A673 (cell line): Measurements from ENCODE around the gene GRAP2. TPM values are rescaled to one million over a fixed set of nuclear protein-coding genes. Genes with fewer than 3 reads are reported as not detected.

Experiments used
- BruUV-seq: library from RNA; stranded (reverse); fragments of 400-500 nt; replicated peaks from 2 replicates; lab custom pipeline; 2021; lab: Mats Ljungman, UMichigan
- CTCF ChIA-PET: fragments of 300-600 bp; sonication (Branson Sonifier 250); formaldehyde crosslinking; loops from one replicate; lab custom pipeline; 2022; ENCODE audit warnings: antibody characterized with exemption; lab: Charles Lee
- POLR2A ChIA-PET: fragments of 300-600 bp; sonication (Branson Sonifier 250); formaldehyde crosslinking; loops from one replicate; lab custom pipeline; 2022; ENCODE audit warnings: antibody characterized with exemption; ENCODE audit not compliant: low non-redundant PET; lab: Charles Lee
- DNase-seq: peaks from one replicate; pipeline ENCODE4 v3.0.0-alpha.2; 2015; ENCODE audit warnings: low spot score
- H3K27ac ChIP-seq: fragments of 200-600 bp; sonication (generic); 2 replicates; pipeline ENCODE4 v1.5.1; 2016; ENCODE audit warnings: mixed run types, low read depth, mild to moderate bottlenecking, mixed read lengths, antibody characterized with exemption, low read length; ENCODE audit not compliant: poor library complexity, severe bottlenecking
- H3K27me3 ChIP-seq: fragments of 200-600 bp; sonication (generic); replicated peaks from 2 replicates; pipeline ENCODE4 v1.6.1; 2017; ENCODE audit warnings: mixed run types, low read depth, mild to moderate bottlenecking, mixed read lengths, antibody characterized with exemption, low read length; ENCODE audit not compliant: insufficient read depth, poor library complexity
- H3K36me3 ChIP-seq: fragments of 200-600 bp; sonication (generic); 2 replicates; pipeline ENCODE4 v1.6.1; 2016; ENCODE audit warnings: mixed run types, mild to moderate bottlenecking, mixed read lengths, antibody characterized with exemption, low read length; ENCODE audit not compliant: insufficient read depth, poor library complexity, severe bottlenecking
- H3K4me1 ChIP-seq: fragments of 200-600 bp; sonication (generic); 2 replicates; pipeline ENCODE4 v1.6.1; 2017; ENCODE audit warnings: mixed run types, mild to moderate bottlenecking, mixed read lengths, antibody characterized with exemption, low read length; ENCODE audit not compliant: insufficient read depth, poor library complexity, severe bottlenecking
- H3K4me3 ChIP-seq: fragments of 200-600 bp; sonication (generic); 2 replicates; pipeline ENCODE4 v1.5.1; 2016; ENCODE audit warnings: low read depth, mixed run types, mild to moderate bottlenecking, mixed read lengths, low read length; ENCODE audit not compliant: poor library complexity, severe bottlenecking
- H3K9me3 ChIP-seq: fragments of 200-600 bp; sonication (generic); 2 replicates; pipeline ENCODE4 v1.6.1; 2016; ENCODE audit warnings: mixed run types, low read depth, mild to moderate bottlenecking, mixed read lengths, antibody characterized with exemption, low read length; ENCODE audit not compliant: poor library complexity, severe bottlenecking
- EZH2 ChIP-seq: fragments of 200-600 bp; sonication (generic); IDR thresholded peaks from 2 replicates; pipeline ENCODE4 v1.6.1; 2017; ENCODE audit warnings: borderline replicate concordance, low read depth, mild to moderate bottlenecking, mixed read lengths, antibody characterized with exemption, low read length; ENCODE audit not compliant: poor library complexity, severe bottlenecking
- intact Hi-C: fragments of 100-400 bp; cut with micrococcal nuclease; formaldehyde crosslinking; loops from one replicate; pipeline ENCODE4 v1.10.0; 2022; ENCODE audit not compliant: unreplicated experiment
- total RNA-seq: library from RNA; stranded (reverse); gene quantifications from 2 replicates; pipeline ENCODE4 v1.2.3, GENCODE V29; 2021
- TF ChIP-seq, protein P1 (sequence below): fragments of 300-800, 200-600 bp; sonication (generic); conservative IDR thresholded peaks from 2 replicates; pipeline ENCODE4 v1.5.1; 2017; ENCODE audit warnings: low read depth, mild to moderate bottlenecking, antibody characterized with exemption, low read length, moderate library complexity, mixed read lengths

The GRAP2 gene
- total RNA-seq, 1 experiment from 2014 or later, result not detected

DNA sequence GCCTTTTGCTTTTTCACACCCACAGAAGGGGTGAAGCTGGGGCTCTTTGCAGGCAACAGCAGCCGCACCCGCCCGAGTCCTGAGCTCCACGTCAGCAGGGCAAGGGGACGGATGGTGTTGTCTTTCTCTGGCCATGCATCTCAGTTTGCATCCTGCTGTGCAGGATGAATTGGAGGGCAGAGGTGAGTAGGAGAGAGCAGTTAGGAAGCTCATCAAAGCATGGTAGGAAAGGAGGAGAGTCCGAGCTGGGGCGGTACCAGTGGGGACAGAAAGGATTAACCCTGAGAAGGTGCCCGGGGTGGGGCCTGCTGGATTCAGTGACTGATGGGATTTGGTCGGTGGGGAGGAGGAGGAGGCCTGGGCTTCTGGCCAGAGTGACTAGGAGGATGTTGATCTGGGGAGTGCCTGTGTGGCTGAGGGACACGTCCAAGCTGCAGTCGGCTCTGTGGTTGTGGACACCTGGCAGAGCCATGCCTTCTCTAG, 108.4 kb downstream of the GRAP2 start:
- CTCF ChIA-PET, result interaction anchor here (0.6 kb wide), 1 partner anchor 473 kb away, joined by 4 read pairs; no protein-coding TSS in a partner anchor
- no peak for DNase-seq
- intact Hi-C loops, result no loop called here
- Histone ChIP-seq H3K36me3 (no peaks in the 10 kb centered on the region), H3K4me1 (no peaks in the 10 kb centered on the region), H3K4me3 (no peak overlapping the region), H3K9me3 (no peaks in the 10 kb centered on the region), H3K27ac (no peak overlapping the region), H3K27me3 (peaks cover 65% of the 10 kb centered on the region)
- TF ChIP-seq EZH2, result no peak
- TF ChIP-seq, protein P1, sequence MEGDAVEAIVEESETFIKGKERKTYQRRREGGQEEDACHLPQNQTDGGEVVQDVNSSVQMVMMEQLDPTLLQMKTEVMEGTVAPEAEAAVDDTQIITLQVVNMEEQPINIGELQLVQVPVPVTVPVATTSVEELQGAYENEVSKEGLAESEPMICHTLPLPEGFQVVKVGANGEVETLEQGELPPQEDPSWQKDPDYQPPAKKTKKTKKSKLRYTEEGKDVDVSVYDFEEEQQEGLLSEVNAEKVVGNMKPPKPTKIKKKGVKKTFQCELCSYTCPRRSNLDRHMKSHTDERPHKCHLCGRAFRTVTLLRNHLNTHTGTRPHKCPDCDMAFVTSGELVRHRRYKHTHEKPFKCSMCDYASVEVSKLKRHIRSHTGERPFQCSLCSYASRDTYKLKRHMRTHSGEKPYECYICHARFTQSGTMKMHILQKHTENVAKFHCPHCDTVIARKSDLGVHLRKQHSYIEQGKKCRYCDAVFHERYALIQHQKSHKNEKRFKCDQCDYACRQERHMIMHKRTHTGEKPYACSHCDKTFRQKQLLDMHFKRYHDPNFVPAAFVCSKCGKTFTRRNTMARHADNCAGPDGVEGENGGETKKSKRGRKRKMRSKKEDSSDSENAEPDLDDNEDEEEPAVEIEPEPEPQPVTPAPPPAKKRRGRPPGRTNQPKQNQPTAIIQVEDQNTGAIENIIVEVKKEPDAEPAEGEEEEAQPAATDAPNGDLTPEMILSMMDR, result no peak
- BruUV-seq, result no TSS peak
- POLR2A ChIA-PET, result no interaction called here

DNA sequence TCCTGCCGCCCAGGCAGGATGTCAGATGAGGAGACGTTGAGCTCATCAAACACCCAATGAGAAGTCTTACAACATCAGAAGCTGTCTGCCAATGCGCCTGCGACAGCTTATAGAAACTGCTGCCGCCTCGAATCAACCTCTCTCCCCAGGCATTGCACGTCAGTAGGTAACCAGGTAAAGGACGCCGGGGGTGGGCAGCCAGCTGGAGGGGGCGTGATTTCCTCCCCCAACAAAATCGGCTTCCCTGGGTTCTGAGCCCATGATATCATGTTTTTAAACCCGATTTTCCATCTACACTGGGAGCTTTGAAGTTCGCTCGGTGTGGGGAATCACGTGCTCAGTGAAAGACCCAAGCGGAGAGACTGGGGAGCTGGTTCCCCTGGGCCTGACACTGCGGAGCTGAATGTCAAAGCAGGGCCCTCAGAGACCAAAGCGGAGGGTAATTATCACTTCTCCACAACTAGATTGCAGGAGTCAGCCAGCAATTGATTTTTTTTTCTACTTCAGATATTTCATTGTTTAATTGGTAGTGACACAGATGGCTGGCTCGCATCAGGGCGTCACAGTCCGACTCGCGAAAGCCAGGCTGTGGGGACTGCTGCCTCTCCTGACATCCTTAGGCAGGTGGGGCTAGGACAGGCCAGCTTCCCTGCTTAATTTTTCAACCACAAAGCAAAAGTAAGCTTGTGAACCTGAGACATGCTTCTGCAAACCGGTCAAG, 109.2 kb downstream of the GRAP2 start:
- TF ChIP-seq, protein P1, result no peak
- no peak for TF ChIP-seq EZH2
- Histone ChIP-seq H3K4me3 (no peak overlapping the region), H3K27ac (no peak overlapping the region), H3K9me3 (no peaks in the 10 kb centered on the region), H3K27me3 (peaks cover 68% of the 10 kb centered on the region), H3K36me3 (no peaks in the 10 kb centered on the region), H3K4me1 (no peaks in the 10 kb centered on the region)
- POLR2A ChIA-PET, result no interaction called here
- CTCF ChIA-PET, result interaction anchor here (0.6 kb wide), 1 partner anchor 473 kb away, joined by 4 read pairs; no protein-coding TSS in a partner anchor
- no peak for DNase-seq
- intact Hi-C loops, result no loop called here
- BruUV-seq, result no TSS peak

DNA sequence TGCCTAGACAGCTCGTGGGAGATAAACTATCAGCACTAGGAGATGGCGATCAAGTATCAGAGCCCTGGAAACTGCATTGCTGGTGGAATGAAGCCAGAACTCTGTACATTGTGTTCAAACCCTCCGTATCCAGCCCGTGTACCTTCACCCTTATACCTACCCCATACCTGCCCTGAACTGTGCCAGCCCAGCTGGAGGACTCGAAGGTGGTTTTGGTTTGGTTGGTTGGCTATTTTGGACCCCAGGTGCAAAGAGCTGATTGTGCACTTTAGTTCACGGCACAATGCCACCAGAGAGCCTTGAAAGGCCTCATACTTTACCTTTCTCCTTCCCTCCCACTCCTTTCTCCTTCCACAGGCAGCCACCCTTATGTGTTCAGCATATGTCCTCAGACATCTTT, 109.9 kb downstream of the GRAP2 start:
- Histone ChIP-seq H3K4me1 (no peaks in the 10 kb centered on the region), H3K4me3 (no peak overlapping the region), H3K27ac (no peak overlapping the region), H3K36me3 (no peaks in the 10 kb centered on the region), H3K27me3 (peaks cover 65% of the 10 kb centered on the region), H3K9me3 (no peaks in the 10 kb centered on the region)
- POLR2A ChIA-PET, result no interaction called here
- DNase-seq, result no peak
- no TSS peak for BruUV-seq
- intact Hi-C loops, result no loop called here
- CTCF ChIA-PET, result no interaction called here
- TF ChIP-seq EZH2, result no peak
